GM23248 (cell line): ENCODE results near the gene UQCRH.

ENCODE experiments used
- EZH2 ChIP-seq: fragments of 200-600 bp; sonication (generic); IDR thresholded peaks from 2 replicates; pipeline ENCODE4 v1.6.1; 2018; ENCODE audit warnings: antibody characterized with exemption, mild to moderate bottlenecking; ENCODE audit not compliant: insufficient read depth, poor library complexity, severe bottlenecking
- EZH2phosphoT487 ChIP-seq: fragments of 200-600 bp; sonication (generic); IDR thresholded peaks from 2 replicates; pipeline ENCODE4 v1.6.1; 2018; ENCODE audit warnings: antibody characterized with exemption, moderate library complexity, mild to moderate bottlenecking, low read depth; ENCODE audit not compliant: insufficient read depth

- TF ChIP-seq EZH2 (no peak), EZH2phosphoT487 (no peak)
Measured at GRCh38 chr1:46280092-46280491, 23.4 kb upstream of the UQCRH start.
